ENCODE measurements around the gene GLIPR2.

GLIPR2 gene

GRCh38 chr9:36125062-36125855 is 11.3 kb upstream of the GLIPR2 start:
- peak; percentile 34 for DNase-seq

DNA sequence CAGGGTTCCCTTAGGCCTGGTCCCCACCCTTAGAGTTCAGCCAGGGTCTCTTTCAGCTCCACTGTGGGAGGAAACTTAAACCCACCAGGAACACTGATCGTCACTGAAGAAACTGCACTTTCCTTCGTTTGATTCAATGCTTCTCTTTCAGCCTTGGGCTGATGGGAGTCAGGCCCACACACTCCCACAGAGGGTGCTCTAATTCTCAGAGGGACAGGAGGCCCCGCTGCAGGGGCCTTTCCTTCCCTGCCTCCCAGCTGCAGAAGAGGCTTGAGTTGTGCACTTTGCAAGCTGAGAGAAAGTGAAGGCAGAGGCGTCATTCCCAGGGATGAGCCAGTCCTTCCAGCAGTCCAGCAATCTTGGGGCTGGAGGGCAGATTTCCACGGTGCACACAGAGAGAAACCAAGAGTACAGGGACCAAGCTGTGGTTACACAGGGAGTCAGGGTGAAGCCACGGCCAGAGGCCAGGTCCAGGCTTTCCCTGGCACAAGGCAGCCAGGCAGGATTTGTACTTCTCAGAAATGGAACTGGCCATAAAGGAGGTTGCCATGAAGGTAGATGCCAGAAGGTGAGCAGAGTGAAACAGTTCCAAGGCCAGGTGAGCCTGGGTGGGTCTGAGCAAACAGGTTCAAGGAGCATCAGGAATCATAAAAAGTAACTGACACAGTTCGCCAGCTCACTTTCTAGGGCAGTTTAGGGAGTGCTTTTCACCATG is 10.4 kb upstream of the GLIPR2 start:
- DNase-seq: peak; percentile 49

GRCh38 chr9:36127652-36128244 is 8.8 kb upstream of the GLIPR2 start:
- peak; percentile 33 for DNase-seq

DNA sequence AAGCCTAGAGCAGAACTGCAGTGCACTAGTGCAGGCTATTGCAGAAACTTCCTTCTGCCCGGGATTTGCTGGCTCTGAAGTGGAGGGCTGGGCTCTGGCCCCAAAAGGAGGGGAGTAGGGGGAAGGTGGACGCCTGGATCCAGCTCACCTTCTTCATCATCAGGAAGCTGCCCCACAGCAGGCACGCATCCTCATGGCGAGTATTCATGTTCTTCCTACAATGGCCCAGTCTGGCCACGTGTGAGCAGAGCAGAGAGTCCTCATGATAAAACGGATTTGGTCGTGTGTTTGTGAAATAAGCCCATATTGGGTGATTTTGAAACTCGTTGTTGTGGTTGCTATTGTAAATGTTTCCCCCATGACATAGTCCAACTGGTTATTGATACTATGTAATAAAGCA is 8.2 kb upstream of the GLIPR2 start:
- DNase-seq: no peak

GRCh38 chr9:36129139-36129538 is 7.4 kb upstream of the GLIPR2 start:
- DNase-seq: peak; percentile 12

GRCh38 chr9:36131666-36132065 is 4.9 kb upstream of the GLIPR2 start:
- peak; percentile 5 for DNase-seq

DNA sequence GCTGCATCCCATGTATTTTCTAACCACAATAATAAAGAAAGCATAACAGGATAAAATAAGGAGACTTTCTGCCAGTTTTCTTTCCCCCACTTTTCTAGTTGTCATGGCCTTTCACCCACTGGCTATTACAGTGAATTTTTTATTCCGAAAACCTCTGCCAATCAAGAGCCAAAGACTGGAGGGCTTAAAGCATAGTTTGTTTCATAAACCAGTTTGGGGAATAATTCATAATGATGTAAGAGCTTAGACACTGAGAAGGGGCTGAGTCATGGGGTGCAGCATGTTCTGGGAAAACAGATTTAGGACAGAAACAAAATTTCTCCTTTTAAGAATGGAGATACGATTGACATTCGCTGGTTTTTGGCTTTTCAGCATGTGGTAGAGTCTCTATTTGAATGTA is 4.4 kb upstream of the GLIPR2 start:
- no peak for DNase-seq

DNA sequence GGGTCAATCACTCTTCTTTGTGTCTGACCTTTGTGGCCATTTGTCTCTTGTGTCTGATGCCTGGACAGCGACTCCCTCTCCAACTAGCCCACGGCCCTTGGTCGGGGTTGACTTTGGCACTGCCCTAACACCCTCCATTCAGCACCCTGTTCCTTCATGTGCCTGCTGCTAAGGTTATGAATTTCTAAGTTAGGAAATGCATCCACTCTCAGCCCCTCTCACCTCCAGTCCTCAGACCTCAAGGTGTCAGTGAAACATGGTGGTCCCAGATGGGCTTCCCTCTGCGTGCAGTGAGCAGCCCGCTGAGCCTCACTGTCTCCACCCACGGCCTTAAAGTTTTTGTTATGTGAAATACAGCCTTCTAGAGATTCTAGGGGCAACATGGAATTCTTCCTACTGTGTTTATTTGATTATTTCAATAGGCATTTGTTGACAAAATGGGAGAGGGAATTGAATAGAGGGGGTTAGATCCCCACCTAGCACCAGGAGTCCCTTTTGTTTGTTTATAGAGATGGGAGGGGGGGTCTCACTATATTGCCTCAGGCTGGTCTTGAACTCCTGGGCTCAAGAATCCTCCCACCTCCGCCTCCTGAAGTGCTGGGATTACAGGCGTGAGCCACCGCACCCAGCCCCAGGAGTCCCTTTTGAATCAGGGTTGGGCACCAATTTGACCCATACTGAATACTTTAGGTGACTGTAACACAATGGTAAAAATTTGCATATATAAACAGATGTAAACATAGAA is 1.6 kb upstream of the GLIPR2 start:
- peak; percentile 35 for DNase-seq

- no peak for DNase-seq
Measured at GRCh38 chr9:36135741-36136271, 727 bp upstream of the GLIPR2 start.

DNA sequence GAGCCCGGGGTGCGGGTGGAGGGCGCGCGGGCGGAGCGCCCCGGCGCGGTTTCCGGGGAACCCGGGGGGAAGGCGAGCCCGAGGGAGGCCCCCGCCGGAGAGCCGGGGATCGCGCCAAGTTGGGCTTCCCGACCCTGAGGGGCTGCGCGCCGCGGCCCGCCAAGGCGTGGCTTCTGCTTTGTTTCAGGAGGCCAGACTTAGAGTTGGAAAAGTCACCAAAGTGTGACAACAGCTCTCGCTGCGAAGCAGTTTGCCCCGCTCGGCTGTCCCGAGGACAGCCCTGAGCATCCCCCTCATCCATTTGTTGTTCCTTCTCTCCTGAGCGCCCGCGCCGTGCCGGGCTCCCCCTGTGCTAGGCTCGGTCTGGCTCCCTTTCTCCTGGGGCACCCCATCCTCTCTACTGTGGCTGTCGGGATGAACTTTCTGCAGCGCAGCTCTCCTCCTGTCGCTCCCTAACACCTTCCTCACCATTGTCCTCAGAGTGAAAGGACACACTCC is 410 bp downstream of the GLIPR2 start:
- no peak for DNase-seq

GRCh38 chr9:36137392-36138004 is 965 bp downstream of the GLIPR2 start:
- peak; percentile 65 for DNase-seq

DNA sequence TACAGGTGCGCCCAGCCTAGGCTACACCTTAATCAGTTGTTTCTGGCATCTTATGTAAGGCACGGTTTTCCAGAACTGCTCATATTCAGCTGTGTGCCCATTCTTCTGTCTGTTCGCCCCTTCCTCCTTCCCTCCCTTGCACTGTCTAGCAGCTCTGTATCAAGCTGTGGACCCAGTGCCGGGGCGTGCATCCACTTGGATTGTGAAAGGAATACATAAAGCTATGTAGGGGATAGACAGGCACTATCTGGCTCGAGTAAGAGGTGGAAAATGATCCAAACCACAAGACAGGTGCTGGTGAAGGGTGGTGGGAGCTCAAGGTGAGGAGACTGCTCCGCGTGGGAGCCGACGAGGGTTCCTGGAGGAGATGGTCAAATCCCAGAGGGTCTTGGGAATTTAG is 2.0 kb downstream of the GLIPR2 start:
- DNase-seq: no peak

DNA sequence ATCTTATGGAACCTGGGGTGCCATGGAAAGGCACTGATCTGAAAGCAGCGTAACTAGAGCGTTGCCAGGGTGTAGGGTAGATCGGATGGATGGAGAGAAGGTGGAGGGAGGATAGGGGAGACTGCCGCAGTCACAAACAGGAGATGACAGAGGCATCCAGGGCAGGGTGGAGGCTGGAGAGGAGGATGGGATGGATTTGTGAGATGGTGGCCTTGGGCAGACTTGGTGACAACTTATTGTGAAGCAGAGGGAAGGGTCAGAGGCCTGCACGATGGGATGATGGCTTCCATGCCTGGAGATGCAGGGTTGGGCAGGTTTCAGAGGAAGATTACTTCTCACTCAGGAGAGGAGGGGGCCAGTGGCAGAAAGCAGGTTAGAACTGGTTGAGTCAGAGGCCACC is 2.4 kb downstream of the GLIPR2 start:
- no peak for DNase-seq

GRCh38 chr9:36140086-36141084 is 3.9 kb downstream of the GLIPR2 start:
- DNase-seq: no peak

DNA sequence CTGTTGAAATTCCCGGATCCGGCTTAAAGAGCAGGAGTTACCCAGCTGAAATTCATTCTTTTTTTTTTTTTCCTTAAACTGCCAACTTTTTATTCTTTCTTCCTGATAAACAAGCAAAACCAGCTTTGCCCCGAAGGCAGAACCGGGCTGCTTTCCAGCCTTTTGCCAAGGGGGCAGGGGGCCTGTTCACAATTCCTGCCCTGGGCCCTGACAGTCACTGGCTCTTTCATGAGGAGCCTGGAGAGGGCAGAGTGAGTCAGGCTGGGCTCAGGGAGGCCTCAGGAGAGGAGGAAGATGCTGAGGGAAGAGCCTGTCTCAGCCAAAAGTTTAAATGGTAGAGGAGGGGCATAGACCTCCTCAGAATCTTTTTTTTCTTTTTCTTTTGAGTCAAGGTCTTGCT is 4.8 kb downstream of the GLIPR2 start:
- DNase-seq: no peak

- no peak for DNase-seq
Measured at GRCh38 chr9:36141761-36142160, 5.2 kb downstream of the GLIPR2 start.

GRCh38 chr9:36142510-36143244 is 6.1 kb downstream of the GLIPR2 start:
- DNase-seq: no peak

DNA sequence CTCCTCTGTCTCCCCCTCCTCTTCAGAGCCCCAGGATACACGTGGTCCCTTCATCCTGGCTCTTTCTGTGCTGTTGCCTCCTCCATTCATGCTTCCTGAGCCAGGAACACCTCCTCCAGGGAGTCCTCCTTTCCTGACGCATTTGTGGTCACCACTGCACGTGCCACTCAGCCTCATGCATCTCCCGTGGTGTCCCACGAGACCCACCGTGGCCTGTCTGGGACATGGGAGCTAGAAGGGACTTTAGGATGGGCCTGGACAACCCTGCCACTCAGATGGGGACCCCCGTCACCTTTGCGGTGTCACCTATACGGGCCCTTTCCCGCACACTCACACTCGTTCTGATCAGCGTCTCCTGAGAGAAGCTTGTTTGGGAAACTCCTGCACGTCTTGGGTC is 6.7 kb downstream of the GLIPR2 start:
- DNase-seq: no peak

DNA sequence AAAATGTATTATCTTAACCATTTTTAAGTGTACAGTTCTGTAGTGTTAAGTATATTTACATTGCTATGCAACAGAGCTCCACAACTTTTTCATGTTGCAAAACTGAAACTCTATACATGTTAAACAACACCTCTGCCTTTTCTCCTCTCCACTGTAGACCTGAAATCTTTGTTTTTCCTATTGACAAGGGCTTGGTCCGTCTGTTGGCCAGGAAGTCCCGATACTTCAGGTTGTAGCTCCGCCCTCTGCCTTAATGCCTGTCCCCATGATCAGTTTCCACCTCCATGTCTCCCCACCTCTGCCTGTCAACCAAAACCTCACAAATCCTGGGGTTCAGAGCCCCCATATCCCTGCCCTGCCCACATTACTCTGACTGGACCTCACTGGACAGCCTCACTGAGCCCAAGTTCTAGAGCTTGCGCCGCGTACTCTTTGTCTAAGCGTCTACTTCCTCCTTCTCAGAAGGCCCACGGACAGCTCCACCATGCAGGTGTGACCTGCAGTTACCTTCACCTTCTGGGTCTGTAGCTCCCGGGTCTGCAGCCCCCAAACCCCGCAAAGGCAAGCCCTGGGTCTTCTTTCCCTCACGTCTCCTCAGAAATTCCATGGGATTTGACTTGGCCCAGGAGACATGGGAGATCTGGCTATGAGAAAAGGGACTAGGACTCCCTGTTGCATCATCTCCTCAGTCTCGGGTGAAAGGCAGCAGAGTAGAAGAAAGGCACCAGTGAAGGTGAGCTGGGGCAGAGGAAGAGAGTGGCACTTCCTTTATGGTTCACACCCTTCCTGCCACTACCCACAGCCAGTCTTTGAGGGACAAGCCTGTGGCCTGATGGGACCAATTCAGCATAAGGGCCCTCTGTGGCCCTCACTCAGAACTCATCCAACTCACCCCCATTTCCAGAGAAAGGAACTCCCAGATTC is 8.0 kb downstream of the GLIPR2 start:
- DNase-seq: no peak

All from islet precursor cell (in vitro differentiated cells).